Nephron (organoid): ENCODE data around the gene ATP2A3.
"Not testable (repeated sequence)": the region's sequence is repeated elsewhere in the genome, so short reads cannot be mapped to it uniquely, and the experiment has no call there.

ENCODE experiments used
- H3K27ac Mint-ChIP-seq, 3 experiments: 2 replicates each; pipeline ENCODE4 v1.8.0; 2020; ENCODE audit warnings: mixed read lengths in 3 of 3, mild to moderate bottlenecking in 2 of 3, moderate library complexity in 1 of 3
- H3K27me3 Mint-ChIP-seq: 2 replicates; pipeline ENCODE4 v1.8.0; 2021; ENCODE audit warnings: low read depth, mild to moderate bottlenecking, moderate library complexity, mixed read lengths
- H3K36me3 Mint-ChIP-seq: 2 replicates; pipeline ENCODE4 v1.8.0; 2020; ENCODE audit warnings: low read depth, mixed read lengths
- H3K4me1 Mint-ChIP-seq: 2 replicates; pipeline ENCODE4 v1.8.0; 2020; ENCODE audit warnings: mixed read lengths
- H3K4me3 Mint-ChIP-seq, 3 experiments: 2 replicates each; pipeline ENCODE4 v1.8.0; 2020; ENCODE audit warnings: mild to moderate bottlenecking in 3 of 3, mixed read lengths in 3 of 3, moderate library complexity in 2 of 3
- H3K9me3 Mint-ChIP-seq: 2 replicates; pipeline ENCODE4 v1.8.0; 2020; ENCODE audit warnings: mixed read lengths
- CTCF ChIP-seq, 3 experiments: fragments of 200-600 bp; sonication (generic); IDR thresholded peaks; one replicate each; pipeline ENCODE4 v1.5.0; 2021; ENCODE audit warnings: antibody characterized with exemption in 3 of 3; ENCODE audit not compliant: unreplicated experiment in 3 of 3

The ATP2A3 gene

GRCh38 chr17:3949418-3949817, 14.8 kb downstream of the ATP2A3 start:
- no peak for TF ChIP-seq CTCF (IDR thresholded peaks at IDR 0.05; ENCODE audit: unreplicated experiment in 3 of 3)
- Mint-ChIP-seq H3K4me1 (no peaks in the 10 kb centered on the region), H3K27me3 (no peaks in the 10 kb centered on the region), H3K4me3 (no peak overlapping the region), H3K36me3 (no peaks in the 10 kb centered on the region), H3K27ac (no peak overlapping the region), H3K9me3 (no peaks in the 10 kb centered on the region)

- H3K4me1 Mint-ChIP-seq, H3K27ac Mint-ChIP-seq, H3K36me3 Mint-ChIP-seq: not testable (repeated sequence)
Measured at GRCh38 chr17:3948551-3948950, 15.7 kb downstream of the ATP2A3 start.

GRCh38 chr17:3947318-3947810, 16.9 kb downstream of the ATP2A3 start:
- peaks cover 7% of the 10 kb centered on the region for H3K4me1 Mint-ChIP-seq
- no peaks in the 10 kb centered on the region for H3K36me3 Mint-ChIP-seq
- H3K27me3 Mint-ChIP-seq = peaks cover 10% of the 10 kb centered on the region
- H3K9me3 Mint-ChIP-seq = no peaks in the 10 kb centered on the region
- TF ChIP-seq CTCF (IDR thresholded peaks at IDR 0.05; ENCODE audit: unreplicated experiment in 3 of 3) = no peak
- H3K27ac Mint-ChIP-seq = no peak overlapping the region
- no peak overlapping the region for H3K4me3 Mint-ChIP-seq

More at GRCh38 chr17:3948551-3948950, 15.7 kb downstream of the ATP2A3 start:
- not testable (repeated sequence) for H3K27me3 Mint-ChIP-seq, H3K9me3 Mint-ChIP-seq, H3K4me3 Mint-ChIP-seq

- Mint-ChIP-seq H3K27me3 (peaks cover 10% of the 10 kb centered on the region), H3K27ac (no peak overlapping the region), H3K9me3 (no peaks in the 10 kb centered on the region), H3K36me3 (no peaks in the 10 kb centered on the region), H3K4me3 (no peak overlapping the region), H3K4me1 (peaks cover 7% of the 10 kb centered on the region)
- no peak for TF ChIP-seq CTCF (IDR thresholded peaks at IDR 0.05; ENCODE audit: unreplicated experiment in 3 of 3)
Measured at GRCh38 chr17:3946711-3947235, 17.5 kb downstream of the ATP2A3 start.

GRCh38 chr17:3944485-3945388, 19.5 kb downstream of the ATP2A3 start:
- H3K27me3 Mint-ChIP-seq = peaks cover 10% of the 10 kb centered on the region
- H3K4me1 Mint-ChIP-seq = peaks cover 7% of the 10 kb centered on the region
- no peaks in the 10 kb centered on the region for H3K9me3 Mint-ChIP-seq
- TF ChIP-seq CTCF (IDR thresholded peaks at IDR 0.05; ENCODE audit: unreplicated experiment in 3 of 3) = no peak
- peak overlapping the region in 2 of 3 experiments; percentile 10 to 33 for H3K4me3 Mint-ChIP-seq
- H3K36me3 Mint-ChIP-seq = no peaks in the 10 kb centered on the region
- H3K27ac Mint-ChIP-seq = no peak overlapping the region

- Mint-ChIP-seq H3K4me3 (peak overlapping the region in 1 of 3 experiments; percentile 50), H3K27ac (no peak overlapping the region), H3K27me3 (peaks cover 10% of the 10 kb centered on the region), H3K36me3 (no peaks in the 10 kb centered on the region), H3K9me3 (no peaks in the 10 kb centered on the region), H3K4me1 (peaks cover 7% of the 10 kb centered on the region)
- no peak for TF ChIP-seq CTCF (IDR thresholded peaks at IDR 0.05; ENCODE audit: unreplicated experiment in 3 of 3)
Measured at GRCh38 chr17:3943240-3943891, 20.9 kb downstream of the ATP2A3 start.
